Measurements from ENCODE around the gene SEMA3D. TPM values are rescaled to one million over a fixed set of nuclear protein-coding genes. Genes with fewer than 3 reads are reported as not detected.

Gene SEMA3D
- total RNA-seq, 2 donors from 2014 or later: 1.4 to 1.5 TPM

DNA sequence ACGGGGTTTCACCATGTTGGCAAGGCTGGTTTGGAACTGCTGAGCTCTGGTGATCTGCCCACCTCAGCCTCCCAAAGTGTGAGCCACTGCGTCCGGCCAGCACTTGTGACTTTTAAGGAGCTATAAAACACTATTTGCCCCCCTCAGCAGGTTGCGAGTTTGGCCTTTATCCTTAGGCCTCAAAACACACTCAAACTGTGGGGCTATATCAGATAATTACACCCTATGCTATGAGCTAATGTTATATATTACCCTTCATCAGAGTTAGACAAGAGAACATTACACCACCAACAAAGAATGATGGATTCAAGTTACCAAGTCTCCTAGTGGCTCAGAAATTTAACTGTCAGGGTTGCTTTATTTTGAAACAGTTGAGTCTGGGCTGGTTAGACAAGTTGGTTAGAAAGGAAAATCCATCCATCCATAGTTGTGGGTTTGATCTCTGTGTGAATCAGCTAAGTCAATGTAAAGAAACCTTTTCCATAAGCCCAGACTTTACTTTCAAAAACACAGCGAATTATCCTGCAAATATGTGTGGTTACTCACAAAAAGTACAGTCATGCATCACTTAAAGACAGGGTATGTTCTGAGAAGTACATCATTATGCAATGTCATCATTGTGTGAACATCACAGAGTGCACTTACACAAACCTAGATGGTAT, 115.8 kb downstream of the SEMA3D start:
- no peaks in the 10 kb centered on the region for H3K9me3 ChIP-seq

DNA sequence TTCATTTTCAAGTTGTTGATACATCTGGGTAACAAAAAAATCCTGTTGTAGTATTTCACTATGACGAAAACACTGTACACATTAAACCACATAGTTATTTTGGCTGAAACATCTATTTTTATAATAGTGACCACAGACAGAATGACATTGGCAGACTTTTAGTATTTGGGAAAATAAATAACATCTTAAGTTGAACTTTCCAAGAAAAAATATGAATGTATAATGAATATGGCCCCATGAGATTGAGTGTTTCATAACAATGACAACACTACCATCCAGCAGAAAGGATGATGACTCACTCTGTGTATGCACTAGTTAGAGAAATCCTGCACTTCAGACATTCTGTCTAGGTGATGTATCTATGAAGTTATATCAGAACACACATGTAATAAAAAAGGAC, 118.1 kb downstream of the SEMA3D start:
- Histone ChIP-seq H3K4me3 (no peak overlapping the region), H3K27ac (no peak overlapping the region), H3K36me3 (no peaks in the 10 kb centered on the region), H3K27me3 (no peaks in the 10 kb centered on the region), H3K9me3 (no peaks in the 10 kb centered on the region), H3K4me1 (no peaks in the 10 kb centered on the region)
- no peak for DNase-seq (ENCODE audit: low spot score)
- TF ChIP-seq, protein P1, sequence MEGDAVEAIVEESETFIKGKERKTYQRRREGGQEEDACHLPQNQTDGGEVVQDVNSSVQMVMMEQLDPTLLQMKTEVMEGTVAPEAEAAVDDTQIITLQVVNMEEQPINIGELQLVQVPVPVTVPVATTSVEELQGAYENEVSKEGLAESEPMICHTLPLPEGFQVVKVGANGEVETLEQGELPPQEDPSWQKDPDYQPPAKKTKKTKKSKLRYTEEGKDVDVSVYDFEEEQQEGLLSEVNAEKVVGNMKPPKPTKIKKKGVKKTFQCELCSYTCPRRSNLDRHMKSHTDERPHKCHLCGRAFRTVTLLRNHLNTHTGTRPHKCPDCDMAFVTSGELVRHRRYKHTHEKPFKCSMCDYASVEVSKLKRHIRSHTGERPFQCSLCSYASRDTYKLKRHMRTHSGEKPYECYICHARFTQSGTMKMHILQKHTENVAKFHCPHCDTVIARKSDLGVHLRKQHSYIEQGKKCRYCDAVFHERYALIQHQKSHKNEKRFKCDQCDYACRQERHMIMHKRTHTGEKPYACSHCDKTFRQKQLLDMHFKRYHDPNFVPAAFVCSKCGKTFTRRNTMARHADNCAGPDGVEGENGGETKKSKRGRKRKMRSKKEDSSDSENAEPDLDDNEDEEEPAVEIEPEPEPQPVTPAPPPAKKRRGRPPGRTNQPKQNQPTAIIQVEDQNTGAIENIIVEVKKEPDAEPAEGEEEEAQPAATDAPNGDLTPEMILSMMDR (IDR thresholded peaks at IDR 0.05): no peak

More for the DNA sequence above, 115.8 kb downstream of the SEMA3D start:
- no peak overlapping the region for H3K4me3 ChIP-seq
- H3K36me3 ChIP-seq: no peaks in the 10 kb centered on the region
- DNase-seq (ENCODE audit: low spot score): no peak
- no peaks in the 10 kb centered on the region for H3K27me3 ChIP-seq
- TF ChIP-seq, protein P1 (IDR thresholded peaks at IDR 0.05): no peak
- H3K27ac ChIP-seq: no peak overlapping the region
- H3K4me1 ChIP-seq: no peaks in the 10 kb centered on the region

DNA sequence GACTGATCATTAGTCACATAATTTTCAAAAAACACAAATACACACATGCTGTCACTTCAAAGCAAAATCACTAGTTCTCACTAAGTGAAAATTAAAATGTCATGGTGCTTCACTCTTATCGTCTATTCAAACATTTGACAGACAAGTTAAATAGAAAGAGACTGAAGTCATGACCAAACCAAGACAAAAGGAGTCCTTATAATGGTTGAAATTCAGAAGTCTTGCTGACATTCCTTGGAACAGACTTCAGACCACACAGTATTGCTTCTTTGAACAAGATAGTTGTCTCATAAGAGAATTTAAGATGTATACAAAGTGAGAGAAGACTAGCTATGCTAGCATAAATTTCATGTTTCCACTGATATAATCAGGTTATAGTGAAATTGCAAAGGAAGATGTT, 119.5 kb downstream of the SEMA3D start:
- Histone ChIP-seq H3K4me1 (no peaks in the 10 kb centered on the region), H3K36me3 (no peaks in the 10 kb centered on the region), H3K27ac (no peak overlapping the region), H3K27me3 (no peaks in the 10 kb centered on the region), H3K4me3 (no peak overlapping the region), H3K9me3 (no peaks in the 10 kb centered on the region)
- TF ChIP-seq, protein P1 (IDR thresholded peaks at IDR 0.05): no peak
- no peak for DNase-seq (ENCODE audit: low spot score)

- Histone ChIP-seq H3K27me3 (no peaks in the 10 kb centered on the region), H3K4me1 (no peaks in the 10 kb centered on the region), H3K36me3 (no peaks in the 10 kb centered on the region), H3K4me3 (no peak overlapping the region), H3K9me3 (no peaks in the 10 kb centered on the region), H3K27ac (no peak overlapping the region)
- TF ChIP-seq, protein P1 (IDR thresholded peaks at IDR 0.05): no peak
- no peak for DNase-seq (ENCODE audit: low spot score)
Measured at GRCh38 chr7:85065888-85066485, 120.9 kb downstream of the SEMA3D start.

DNA sequence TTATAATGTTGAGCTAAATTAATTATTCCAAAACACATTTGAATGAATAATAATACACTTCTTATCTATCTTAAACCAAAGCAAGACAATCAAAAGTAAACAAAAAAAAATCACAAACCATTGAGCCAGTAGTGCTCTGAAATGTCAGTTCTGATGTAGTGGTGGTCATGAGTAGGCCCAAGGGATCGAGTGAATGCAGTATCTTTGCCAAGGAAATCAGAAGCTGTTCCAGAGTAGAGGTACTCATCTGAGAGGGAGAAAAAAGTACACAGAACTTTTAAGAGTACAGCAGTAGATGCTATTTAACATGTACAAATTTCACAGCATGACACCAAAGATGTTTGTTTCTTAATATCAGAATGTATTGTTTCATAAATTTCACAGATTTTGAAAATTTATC, 121.5 kb downstream of the SEMA3D start:
- Histone ChIP-seq H3K4me1 (no peaks in the 10 kb centered on the region), H3K4me3 (no peak overlapping the region), H3K36me3 (no peaks in the 10 kb centered on the region), H3K27ac (no peak overlapping the region), H3K27me3 (no peaks in the 10 kb centered on the region), H3K9me3 (no peaks in the 10 kb centered on the region)
- DNase-seq (ENCODE audit: low spot score): no peak
- TF ChIP-seq, protein P1 (IDR thresholded peaks at IDR 0.05): no peak
